Stimulated activated CD8-positive, alpha-beta memory T cell treated with anti-CD3 and anti-CD28 coated beads, Interleukin-7, amount 100 ng/mL, for 48 hours (primary cell): ENCODE results near the gene MACO1.

Experiments used
- DNase-seq, 2 donors: peaks; one replicate each; pipeline ENCODE4 v3.0.0-alpha.2; 2020; ENCODE audit warnings: low read depth in 1 of 2; ENCODE audit errors: extremely low read depth in 1 of 2

Gene MACO1

GRCh38 chr1:25540750-25541342 is 110.1 kb downstream of the MACO1 start:
- no peak for DNase-seq

- no peak for DNase-seq
Observed at GRCh38 chr1:25541425-25541824, 110.7 kb downstream of the MACO1 start.

- DNase-seq: no peak
Observed at GRCh38 chr1:25541889-25542658, 111.4 kb downstream of the MACO1 start.

- DNase-seq: no peak
Observed at GRCh38 chr1:25543005-25543424, 112.3 kb downstream of the MACO1 start.

- DNase-seq: peak; percentile 37 to 41
Observed at GRCh38 chr1:25543425-25544242, 112.9 kb downstream of the MACO1 start, which contains the start of gene LDLRAP1. TSS of gene LDLRAP1 (plus strand) at chr1:25543606. CDS start at chr1:25543699, 93 bp downstream.

GRCh38 chr1:25544243-25544764 is 113.6 kb downstream of the MACO1 start:
- no peak for DNase-seq

- DNase-seq: no peak
Observed at GRCh38 chr1:25544819-25545218, 114.1 kb downstream of the MACO1 start.

GRCh38 chr1:25545767-25546166 is 115.1 kb downstream of the MACO1 start:
- DNase-seq: no peak

GRCh38 chr1:25546193-25546592 is 115.5 kb downstream of the MACO1 start:
- DNase-seq: no peak

- no peak for DNase-seq
Observed at GRCh38 chr1:25548601-25549000, 117.9 kb downstream of the MACO1 start.

- DNase-seq: peak in 1 of 2 donors; percentile 93
Observed at GRCh38 chr1:25549273-25550154, 118.8 kb downstream of the MACO1 start.
